Fibroblast of skin of right quadriceps (primary cell): ENCODE data around the gene TAS2R38.

ENCODE experiments used
- DNase-seq: peaks from one replicate; pipeline ENCODE4 v3.0.0-alpha.2; 2013

Gene TAS2R38

GRCh38 chr7:141975806-141976523 is 2.4 kb upstream of the TAS2R38 start:
- peak; percentile 16 for DNase-seq

DNA sequence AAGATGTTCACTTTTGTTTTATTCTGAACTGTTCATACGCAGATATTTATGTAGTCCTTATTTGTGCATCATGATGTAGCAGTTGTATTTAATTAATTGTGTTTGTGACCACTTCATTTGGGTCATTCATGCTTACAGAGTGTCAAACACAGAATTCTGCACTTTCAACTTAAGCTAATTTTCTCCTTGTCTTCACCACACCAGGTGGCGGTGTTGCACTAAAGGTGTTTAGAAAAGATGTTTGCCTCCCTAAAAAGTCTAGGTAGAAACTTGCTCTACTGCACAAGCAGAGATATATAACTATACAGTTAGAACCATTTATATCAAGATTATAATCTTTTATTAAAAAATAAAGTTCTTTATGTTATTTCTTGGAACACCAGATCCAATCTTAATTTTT is 1.3 kb upstream of the TAS2R38 start:
- DNase-seq: no peak

DNA sequence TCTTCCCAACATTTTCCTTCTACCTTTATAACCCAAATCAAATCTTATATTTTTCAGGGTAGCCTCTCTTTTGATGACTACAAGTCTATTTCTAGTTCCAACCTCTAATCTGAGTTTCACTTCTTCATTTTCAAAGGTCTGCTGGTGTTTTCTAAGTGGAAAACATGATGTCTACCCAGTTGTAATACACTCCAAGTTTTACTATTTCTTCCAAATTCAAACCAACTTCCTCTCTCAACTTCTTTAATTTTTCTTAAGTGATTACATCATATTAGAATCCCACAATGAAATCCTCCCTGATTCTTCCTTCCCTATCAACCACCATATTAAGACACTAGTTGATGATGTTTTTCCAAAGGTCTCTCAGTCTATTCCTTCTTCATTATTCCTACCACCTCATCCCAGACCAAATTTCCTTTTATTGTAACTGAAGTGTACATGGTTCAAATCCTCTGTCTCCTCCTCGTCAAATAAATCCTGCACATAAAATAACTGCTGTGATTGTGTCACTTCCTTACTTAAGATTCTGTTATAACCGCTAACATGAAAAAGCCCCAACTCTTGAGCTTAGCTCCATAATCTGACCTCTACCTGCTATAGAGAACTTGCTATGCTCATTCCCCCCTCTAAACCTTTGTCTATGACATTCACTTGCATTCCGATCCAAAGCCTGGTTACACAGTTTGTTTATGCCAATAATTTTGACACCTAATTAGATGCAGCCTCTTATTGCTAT is 12.7 kb downstream of the TAS2R38 start:
- DNase-seq: no peak

- no peak for DNase-seq
These were observed 17.5 kb downstream of the TAS2R38 start for GRCh38 chr7:141956084-141956483.

GRCh38 chr7:141954334-141954733 is 19.2 kb downstream of the TAS2R38 start:
- no peak for DNase-seq

DNA sequence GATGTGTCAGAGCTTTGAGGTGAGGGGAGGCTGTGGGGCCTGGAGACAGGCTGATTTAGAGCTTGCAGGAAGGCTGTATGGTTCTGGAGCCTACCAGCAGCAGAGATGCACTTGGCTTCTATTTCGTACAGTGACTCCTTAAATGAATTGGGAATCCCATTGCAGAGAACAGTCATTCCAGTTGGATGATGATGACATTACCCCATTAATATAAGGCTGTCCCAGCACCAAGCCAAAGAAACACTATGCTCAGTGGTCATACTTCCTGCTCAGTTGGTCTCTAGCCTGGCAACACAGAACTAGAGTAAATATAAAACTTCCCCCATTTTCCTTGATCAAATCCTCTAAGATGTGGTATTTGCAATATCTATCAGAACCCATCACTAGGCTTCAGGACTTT is 21.1 kb downstream of the TAS2R38 start:
- no peak for DNase-seq

- DNase-seq: no peak
These were observed 22.8 kb downstream of the TAS2R38 start for GRCh38 chr7:141950806-141951205.

- DNase-seq: no peak
These were observed 23.7 kb downstream of the TAS2R38 start for GRCh38 chr7:141949911-141950310.

- DNase-seq: no peak
These were observed 24.1 kb downstream of the TAS2R38 start for GRCh38 chr7:141949451-141949850.

DNA sequence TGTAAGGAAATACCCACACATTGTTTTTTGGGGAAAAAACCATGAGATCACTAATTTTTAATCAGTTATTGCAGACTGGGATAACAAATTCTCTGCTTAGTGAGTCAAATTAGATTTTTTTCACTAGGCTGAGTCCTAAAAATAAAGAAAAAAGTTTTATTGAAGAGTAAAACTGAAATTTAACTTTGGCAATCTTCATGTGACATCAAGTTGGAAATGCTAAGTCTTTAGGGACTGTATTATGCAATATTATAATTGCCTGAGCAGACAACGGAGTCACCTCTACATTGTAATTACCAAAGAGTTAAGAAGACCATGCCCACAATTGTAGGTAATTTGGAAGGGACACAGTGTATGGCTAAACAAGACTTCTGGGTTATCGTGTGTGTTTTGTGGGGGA is 24.6 kb downstream of the TAS2R38 start:
- no peak for DNase-seq

- DNase-seq: no peak
These were observed 26.8 kb downstream of the TAS2R38 start, which contains the start of gene CLEC5A for GRCh38 chr7:141946796-141947195. Gene CLEC5A (minus strand): TSS chr7:141946974. CDS start chr7:141946292, 682 bp downstream.

- peak; percentile 17 for DNase-seq
These were observed 28.2 kb downstream of the TAS2R38 start for GRCh38 chr7:141945356-141945755.

- DNase-seq: no peak
These were observed 28.8 kb downstream of the TAS2R38 start for GRCh38 chr7:141944811-141945210.

DNA sequence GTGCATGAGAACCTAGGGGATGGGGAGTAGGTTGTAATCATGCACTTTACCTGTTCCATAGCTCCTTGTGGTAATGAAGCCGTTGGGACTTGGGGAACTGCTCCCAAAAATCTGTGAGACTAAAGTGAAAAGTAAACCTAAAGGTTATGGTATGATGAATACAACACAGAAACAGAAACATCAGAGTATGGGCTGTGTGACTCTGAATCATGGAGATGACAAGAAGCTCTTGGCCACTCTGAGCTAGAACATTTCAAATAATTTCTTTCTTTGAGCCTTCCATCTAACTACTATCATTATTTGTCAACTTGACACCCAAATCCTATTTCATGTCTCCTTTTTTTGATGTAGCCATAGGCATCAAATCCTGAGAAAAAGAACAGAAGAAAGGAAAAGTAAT is 29.7 kb downstream of the TAS2R38 start:
- no peak for DNase-seq

DNA sequence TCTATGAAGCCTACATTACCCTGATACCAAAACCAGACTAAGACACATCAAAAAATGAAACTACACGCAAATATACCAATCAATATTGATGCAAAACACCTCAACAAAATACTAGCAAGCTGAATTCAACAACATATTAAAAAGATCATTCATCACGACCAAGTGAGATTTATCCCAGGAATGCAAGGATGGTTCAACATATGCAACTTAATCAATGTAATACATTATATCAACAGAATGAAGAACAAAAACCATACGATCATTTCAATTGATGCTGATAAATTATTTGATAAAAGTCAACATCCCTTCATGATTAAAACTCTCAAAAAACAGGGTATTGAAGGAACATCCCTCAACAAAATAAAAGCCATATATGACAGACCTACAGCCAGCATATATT is 32.5 kb downstream of the TAS2R38 start:
- DNase-seq: no peak

DNA sequence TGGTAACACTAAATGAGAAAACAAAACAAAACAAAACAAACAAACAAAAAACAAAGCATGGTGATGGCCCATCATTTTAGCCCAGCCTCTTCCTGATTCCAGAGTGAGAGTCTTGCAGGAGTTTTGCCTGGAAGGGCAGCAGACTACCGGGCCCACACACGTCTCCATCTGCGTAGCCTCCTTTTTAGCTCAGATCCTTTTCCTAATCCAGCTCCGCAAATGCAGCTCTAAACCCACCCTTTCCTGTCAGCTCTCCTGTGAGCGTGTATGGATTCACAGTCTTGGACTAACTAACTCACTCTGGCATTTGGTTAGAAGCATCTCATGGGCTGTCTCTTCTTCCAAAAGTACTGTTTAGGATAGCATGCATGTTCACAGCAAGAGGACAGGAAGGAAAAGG is 43.4 kb downstream of the TAS2R38 start:
- no peak for DNase-seq

DNA sequence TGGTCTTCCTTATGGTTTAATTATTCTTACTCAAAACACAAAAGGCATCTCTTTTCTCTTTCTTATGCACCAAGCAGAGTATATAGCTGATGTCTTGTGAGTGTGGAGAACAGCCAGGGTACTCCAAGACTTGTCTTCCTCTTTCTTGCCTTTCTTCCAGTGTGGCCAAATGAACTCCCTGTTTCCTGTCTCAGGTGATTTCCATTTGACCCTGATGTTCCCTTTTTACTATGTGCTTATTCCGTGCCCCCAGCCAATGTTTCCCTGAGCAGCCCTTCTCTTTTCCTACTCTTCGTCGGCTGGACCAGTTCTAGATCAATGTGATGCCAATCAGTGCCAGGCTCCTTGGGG is 44.8 kb downstream of the TAS2R38 start:
- no peak for DNase-seq

GRCh38 chr7:141928146-141928844 is 45.3 kb downstream of the TAS2R38 start:
- DNase-seq: no peak
